ENCODE results near the gene SIGLEC12. TPM values are rescaled to one million over a fixed set of nuclear protein-coding genes. Genes with fewer than 3 reads are reported as not detected.
A peak's percentile ranks its signal among the peaks of the same experiment; 100 is the strongest.

The SIGLEC12 gene
- total and polyA plus RNA-seq, 9 of the 15 experiments (the other 6 are each of a cell fraction or from before 2014, with no cell fraction given) = 0.08 to 1.3 (median 0.54) TPM

- peak; percentile 98; the same call in 1 of the 2 replicates for TF ChIP-seq RNF2 (IDR thresholded peaks at IDR 0.05)
- TF ChIP-seq ZNF408 (CRISPR knock-in tag; IDR thresholded peaks at IDR 0.05; ENCODE audit: low read depth) = no peak
- TF ChIP-seq ARID2 (IDR thresholded peaks at IDR 0.05) = 0 out of 2 replicates have a peak, but pooled peaks have one; percentile 43
- TF ChIP-seq, protein P1, sequence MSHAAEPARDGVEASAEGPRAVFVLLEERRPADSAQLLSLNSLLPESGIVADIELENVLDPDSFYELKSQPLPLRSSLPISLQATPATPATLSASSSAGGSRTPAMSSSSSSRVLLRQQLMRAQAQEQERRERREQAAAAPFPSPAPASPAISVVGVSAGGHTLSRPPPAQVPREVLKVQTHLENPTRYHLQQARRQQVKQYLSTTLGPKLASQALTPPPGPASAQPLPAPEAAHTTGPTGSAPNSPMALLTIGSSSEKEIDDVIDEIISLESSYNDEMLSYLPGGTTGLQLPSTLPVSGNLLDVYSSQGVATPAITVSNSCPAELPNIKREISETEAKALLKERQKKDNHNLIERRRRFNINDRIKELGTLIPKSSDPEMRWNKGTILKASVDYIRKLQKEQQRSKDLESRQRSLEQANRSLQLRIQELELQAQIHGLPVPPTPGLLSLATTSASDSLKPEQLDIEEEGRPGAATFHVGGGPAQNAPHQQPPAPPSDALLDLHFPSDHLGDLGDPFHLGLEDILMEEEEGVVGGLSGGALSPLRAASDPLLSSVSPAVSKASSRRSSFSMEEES (CRISPR knock-in tag; IDR thresholded peaks at IDR 0.05) = no peak
- no peak for TF ChIP-seq SRSF9 (IDR thresholded peaks at IDR 0.05; ENCODE audit: borderline replicate concordance, low read depth, low read length)
- no peak for TF ChIP-seq PREB (CRISPR knock-in tag; IDR thresholded peaks at IDR 0.05)
- TF ChIP-seq HOXB6 (CRISPR knock-in tag; IDR thresholded peaks at IDR 0.05; ENCODE audit: borderline replicate concordance) = 0 out of 2 replicates have a peak, but pooled peaks have one; percentile 36
- TF ChIP-seq, protein P2, sequence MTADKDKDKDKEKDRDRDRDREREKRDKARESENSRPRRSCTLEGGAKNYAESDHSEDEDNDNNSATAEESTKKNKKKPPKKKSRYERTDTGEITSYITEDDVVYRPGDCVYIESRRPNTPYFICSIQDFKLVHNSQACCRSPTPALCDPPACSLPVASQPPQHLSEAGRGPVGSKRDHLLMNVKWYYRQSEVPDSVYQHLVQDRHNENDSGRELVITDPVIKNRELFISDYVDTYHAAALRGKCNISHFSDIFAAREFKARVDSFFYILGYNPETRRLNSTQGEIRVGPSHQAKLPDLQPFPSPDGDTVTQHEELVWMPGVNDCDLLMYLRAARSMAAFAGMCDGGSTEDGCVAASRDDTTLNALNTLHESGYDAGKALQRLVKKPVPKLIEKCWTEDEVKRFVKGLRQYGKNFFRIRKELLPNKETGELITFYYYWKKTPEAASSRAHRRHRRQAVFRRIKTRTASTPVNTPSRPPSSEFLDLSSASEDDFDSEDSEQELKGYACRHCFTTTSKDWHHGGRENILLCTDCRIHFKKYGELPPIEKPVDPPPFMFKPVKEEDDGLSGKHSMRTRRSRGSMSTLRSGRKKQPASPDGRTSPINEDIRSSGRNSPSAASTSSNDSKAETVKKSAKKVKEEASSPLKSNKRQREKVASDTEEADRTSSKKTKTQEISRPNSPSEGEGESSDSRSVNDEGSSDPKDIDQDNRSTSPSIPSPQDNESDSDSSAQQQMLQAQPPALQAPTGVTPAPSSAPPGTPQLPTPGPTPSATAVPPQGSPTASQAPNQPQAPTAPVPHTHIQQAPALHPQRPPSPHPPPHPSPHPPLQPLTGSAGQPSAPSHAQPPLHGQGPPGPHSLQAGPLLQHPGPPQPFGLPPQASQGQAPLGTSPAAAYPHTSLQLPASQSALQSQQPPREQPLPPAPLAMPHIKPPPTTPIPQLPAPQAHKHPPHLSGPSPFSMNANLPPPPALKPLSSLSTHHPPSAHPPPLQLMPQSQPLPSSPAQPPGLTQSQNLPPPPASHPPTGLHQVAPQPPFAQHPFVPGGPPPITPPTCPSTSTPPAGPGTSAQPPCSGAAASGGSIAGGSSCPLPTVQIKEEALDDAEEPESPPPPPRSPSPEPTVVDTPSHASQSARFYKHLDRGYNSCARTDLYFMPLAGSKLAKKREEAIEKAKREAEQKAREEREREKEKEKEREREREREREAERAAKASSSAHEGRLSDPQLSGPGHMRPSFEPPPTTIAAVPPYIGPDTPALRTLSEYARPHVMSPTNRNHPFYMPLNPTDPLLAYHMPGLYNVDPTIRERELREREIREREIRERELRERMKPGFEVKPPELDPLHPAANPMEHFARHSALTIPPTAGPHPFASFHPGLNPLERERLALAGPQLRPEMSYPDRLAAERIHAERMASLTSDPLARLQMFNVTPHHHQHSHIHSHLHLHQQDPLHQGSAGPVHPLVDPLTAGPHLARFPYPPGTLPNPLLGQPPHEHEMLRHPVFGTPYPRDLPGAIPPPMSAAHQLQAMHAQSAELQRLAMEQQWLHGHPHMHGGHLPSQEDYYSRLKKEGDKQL (CRISPR knock-in tag; IDR thresholded peaks at IDR 0.05; ENCODE audit: borderline replicate concordance) = no peak
- TF ChIP-seq NELFE (IDR thresholded peaks at IDR 0.05; ENCODE audit: insufficient read depth, insufficient read length) = no peak
Measured at GRCh38 chr19:51467864-51468544, 33.6 kb downstream of the SIGLEC12 start (continued).

Measured in K562 (cell line).